Muscle layer of duodenum (tissue), 2 donors: ENCODE data around the gene CDHR3.
A peak's percentile ranks its signal among the peaks of the same experiment; 100 is the strongest.
"Not testable (repeated sequence)": the region's sequence is repeated elsewhere in the genome, so short reads cannot be mapped to it uniquely, and the experiment has no call there.

Experiments used
- H3K27ac ChIP-seq: one replicate; pipeline ENCODE4 v1.7.0; 2013; ENCODE audit warnings: mild to moderate bottlenecking, low read length
- H3K27me3 ChIP-seq: one replicate; pipeline ENCODE4 v1.7.0; 2013; ENCODE audit warnings: low read depth, mild to moderate bottlenecking, control low read depth, low read length
- H3K36me3 ChIP-seq, 2 donors: one replicate each; pipeline ENCODE4 v1.7.0; 2013; ENCODE audit warnings: low read length in 2 of 2, control low read depth in 1 of 2, mild to moderate bottlenecking in 1 of 2; ENCODE audit not compliant: insufficient read depth in 2 of 2, control insufficient read depth in 1 of 2
- H3K4me1 ChIP-seq, 2 donors: one replicate each; pipeline ENCODE4 v1.7.0; 2013; ENCODE audit warnings: low read length in 2 of 2, mild to moderate bottlenecking in 2 of 2, control low read depth in 1 of 2, moderate library complexity in 1 of 2; ENCODE audit not compliant: insufficient read depth in 2 of 2, control insufficient read depth in 1 of 2
- H3K4me3 ChIP-seq, 2 donors: one replicate each; pipeline ENCODE4 v1.7.0; 2013; ENCODE audit warnings: low read length in 2 of 2, low read depth in 1 of 2, mild to moderate bottlenecking in 1 of 2
- H3K9me3 ChIP-seq, 2 donors: one replicate each; pipeline ENCODE4 v1.7.0; 2013; ENCODE audit warnings: low read length in 2 of 2, control low read depth in 1 of 2, mild to moderate bottlenecking in 1 of 2; ENCODE audit not compliant: control insufficient read depth in 1 of 2
- donor health status: healthy.

CDHR3 gene

GRCh38 chr7:106001886-106002285 lies 38.8 kb downstream of the CDHR3 start:
- Histone ChIP-seq H3K27me3 (peaks cover 3% of the 10 kb centered on the region), H3K27ac (no peak overlapping the region), H3K4me1 (peaks cover 0 to 15% of the 10 kb centered on the region in 2 donors), H3K9me3 (no peaks in the 10 kb centered on the region), H3K4me3 (no peak overlapping the region), H3K36me3 (no peaks in the 10 kb centered on the region)

- no peak overlapping the region for H3K4me3 ChIP-seq
- H3K9me3 ChIP-seq: no peaks in the 10 kb centered on the region
- H3K36me3 ChIP-seq: no peaks in the 10 kb centered on the region
- H3K4me1 ChIP-seq: peaks cover 0 to 15% of the 10 kb centered on the region in 2 donors
- no peak overlapping the region for H3K27ac ChIP-seq
- H3K27me3 ChIP-seq: peaks cover 3% of the 10 kb centered on the region
Measured at GRCh38 chr7:106003525-106004064, 40.5 kb downstream of the CDHR3 start.

- no peaks in the 10 kb centered on the region for H3K36me3 ChIP-seq
- no peaks in the 10 kb centered on the region for H3K9me3 ChIP-seq
- peaks cover 4 to 22% of the 10 kb centered on the region in 2 donors for H3K4me1 ChIP-seq
- H3K4me3 ChIP-seq: no peak overlapping the region
- H3K27me3 ChIP-seq: peaks cover 3% of the 10 kb centered on the region
- no peak overlapping the region for H3K27ac ChIP-seq
Measured at GRCh38 chr7:106006906-106007305, 43.8 kb downstream of the CDHR3 start.

DNA sequence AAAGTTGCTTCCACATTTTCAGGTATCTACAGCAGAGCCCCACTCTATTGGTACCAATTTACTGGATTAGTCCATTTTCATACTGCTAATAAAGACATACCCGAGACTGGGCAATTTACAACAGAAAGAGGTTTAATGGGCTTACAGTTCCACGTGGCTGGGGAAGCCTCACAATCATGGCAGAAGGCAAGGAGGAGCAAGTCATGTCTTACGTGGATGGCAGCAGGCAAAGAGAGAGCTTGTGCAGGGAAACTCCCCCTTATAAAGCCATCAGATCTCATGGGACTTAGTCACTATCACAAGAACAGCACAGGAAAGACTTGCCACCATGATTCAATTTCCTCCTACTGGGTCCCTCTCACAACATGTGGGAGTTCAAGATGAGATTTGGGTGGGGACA lies 44.7 kb downstream of the CDHR3 start:
- H3K9me3 ChIP-seq, H3K36me3 ChIP-seq, H3K4me3 ChIP-seq, H3K27me3 ChIP-seq, H3K27ac ChIP-seq: not testable (repeated sequence)
- H3K4me1 ChIP-seq: peaks cover 4 to 22% of the 10 kb centered on the region in 2 donors

DNA sequence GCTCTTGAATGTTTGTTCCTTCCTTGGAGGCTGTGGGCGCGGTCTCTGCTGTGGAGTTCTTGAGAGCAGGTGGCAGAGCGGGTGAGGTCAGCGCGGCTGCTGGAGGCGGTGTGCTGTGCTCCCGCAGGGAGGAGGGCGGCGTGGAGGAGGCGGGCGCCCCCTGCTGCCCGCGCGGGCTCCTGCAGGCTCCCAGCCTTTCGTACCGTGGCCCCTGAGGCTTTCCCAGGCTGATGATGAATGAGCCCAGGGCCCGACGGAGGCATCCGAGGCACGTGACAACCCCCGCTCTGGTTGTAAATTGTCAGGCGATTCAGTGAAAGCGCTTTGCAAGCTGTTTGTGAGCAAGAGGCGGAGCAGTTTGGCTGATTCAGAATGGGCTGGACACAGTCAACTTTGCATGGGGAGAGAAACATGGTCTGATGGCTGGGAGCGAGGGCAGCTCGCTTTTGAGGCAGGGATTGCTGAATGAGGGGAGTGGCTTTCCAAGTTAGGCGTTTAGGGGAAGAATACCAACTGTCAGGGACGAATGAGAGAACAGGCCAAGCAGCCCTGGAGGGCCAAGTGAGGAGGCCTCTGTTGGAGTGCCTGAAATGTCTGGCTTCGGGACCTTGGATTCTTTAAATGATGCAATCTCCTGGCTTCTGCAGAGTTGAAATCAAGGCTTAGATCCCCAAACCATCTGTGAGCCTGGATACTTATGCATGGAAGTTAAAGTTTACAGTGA lies 46.6 kb downstream of the CDHR3 start:
- no peak overlapping the region for H3K27ac ChIP-seq
- H3K27me3 ChIP-seq: no peaks in the 10 kb centered on the region
- no peaks in the 10 kb centered on the region for H3K9me3 ChIP-seq
- peaks cover 4 to 16% of the 10 kb centered on the region in 2 donors for H3K4me1 ChIP-seq
- no peaks in the 10 kb centered on the region for H3K36me3 ChIP-seq
- peak overlapping the region in 1 of 2 donors; percentile 23 for H3K4me3 ChIP-seq

DNA sequence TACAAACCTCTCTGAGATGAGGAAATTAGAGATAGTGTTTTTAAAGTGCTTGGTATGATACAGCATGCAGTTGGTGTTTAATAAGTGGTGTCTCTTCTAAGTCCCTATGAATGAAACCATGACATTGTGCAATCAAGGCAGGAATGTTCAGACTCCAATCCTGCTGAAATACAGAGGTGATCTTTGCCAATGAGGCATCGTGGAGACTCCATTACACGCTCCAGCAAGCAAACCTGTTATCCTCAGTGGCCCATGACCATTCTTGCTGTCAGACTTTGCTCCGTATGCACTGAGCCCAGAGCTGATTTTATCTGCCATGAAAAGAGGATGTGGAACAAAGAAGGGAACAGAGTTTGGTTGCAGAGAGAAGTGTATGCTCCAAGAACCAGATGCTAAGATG lies 47.3 kb downstream of the CDHR3 start:
- Histone ChIP-seq H3K4me1 (peaks cover 4 to 16% of the 10 kb centered on the region in 2 donors), H3K36me3 (no peaks in the 10 kb centered on the region), H3K9me3 (no peaks in the 10 kb centered on the region), H3K27ac (no peak overlapping the region), H3K4me3 (peak overlapping the region in 1 of 2 donors; percentile 23), H3K27me3 (no peaks in the 10 kb centered on the region)

GRCh38 chr7:106010866-106011265 lies 47.8 kb downstream of the CDHR3 start:
- no peaks in the 10 kb centered on the region for H3K27me3 ChIP-seq
- H3K4me3 ChIP-seq: no peak overlapping the region
- H3K9me3 ChIP-seq: no peaks in the 10 kb centered on the region
- H3K4me1 ChIP-seq: peaks cover 5 to 16% of the 10 kb centered on the region in 2 donors
- H3K36me3 ChIP-seq: no peaks in the 10 kb centered on the region
- H3K27ac ChIP-seq: no peak overlapping the region

DNA sequence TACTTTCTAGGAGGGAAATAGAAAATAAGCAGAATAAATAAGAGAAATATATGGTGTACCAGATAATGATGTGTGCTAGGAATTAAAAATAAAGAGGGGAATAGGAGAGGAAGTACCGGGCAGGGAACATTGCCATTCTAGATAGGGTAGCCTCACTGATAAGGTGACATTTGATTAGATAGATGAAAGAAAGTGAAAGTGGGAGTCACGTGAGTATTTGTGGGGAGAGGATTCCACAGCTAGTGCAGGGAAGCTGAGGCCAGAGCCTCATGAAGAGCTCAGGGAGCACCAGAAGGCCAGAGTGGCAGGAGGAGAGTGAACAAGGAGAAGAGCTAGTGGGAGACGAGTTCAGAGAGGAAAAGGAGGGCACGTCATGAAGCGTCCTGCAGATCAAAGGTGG lies 49.1 kb downstream of the CDHR3 start:
- Histone ChIP-seq H3K27ac (no peak overlapping the region), H3K4me3 (no peak overlapping the region), H3K36me3 (no peaks in the 10 kb centered on the region), H3K9me3 (no peaks in the 10 kb centered on the region), H3K27me3 (no peaks in the 10 kb centered on the region), H3K4me1 (peaks cover 12 to 24% of the 10 kb centered on the region in 2 donors)

GRCh38 chr7:106012935-106013439 lies 49.9 kb downstream of the CDHR3 start:
- Histone ChIP-seq H3K36me3 (no peaks in the 10 kb centered on the region), H3K4me3 (no peak overlapping the region), H3K27ac (peak overlapping the region; percentile 15), H3K9me3 (no peaks in the 10 kb centered on the region), H3K4me1 (peaks cover 12 to 24% of the 10 kb centered on the region in 2 donors), H3K27me3 (no peaks in the 10 kb centered on the region)

- H3K4me1 ChIP-seq: peaks cover 7 to 9% of the 10 kb centered on the region in 2 donors
- no peaks in the 10 kb centered on the region for H3K36me3 ChIP-seq
- no peak overlapping the region for H3K27ac ChIP-seq
- no peaks in the 10 kb centered on the region for H3K27me3 ChIP-seq
- H3K9me3 ChIP-seq: no peaks in the 10 kb centered on the region
- H3K4me3 ChIP-seq: no peak overlapping the region
Measured at GRCh38 chr7:106015381-106016218, 52.5 kb downstream of the CDHR3 start.

GRCh38 chr7:106016331-106016730 lies 53.3 kb downstream of the CDHR3 start:
- Histone ChIP-seq H3K4me1 (peaks cover 7 to 8% of the 10 kb centered on the region in 2 donors), H3K9me3 (no peaks in the 10 kb centered on the region)

More at GRCh38 chr7:106016331-106016730, 53.3 kb downstream of the CDHR3 start:
- Histone ChIP-seq H3K36me3 (no peaks in the 10 kb centered on the region), H3K4me3 (no peak overlapping the region), H3K27ac (no peak overlapping the region), H3K27me3 (no peaks in the 10 kb centered on the region)
